Endothelial cell of umbilical vein (primary cell): ENCODE data around the gene KAT2B.

Experiments used
- CTCF ChIP-seq, 2 donors: IDR thresholded peaks; 1 replicate in 1 of 2; 2 replicates in 1 of 2; pipeline ENCODE4 v1.5.1; 2011; ENCODE audit warnings: low read length in 2 of 2, mild to moderate bottlenecking in 2 of 2, moderate library complexity in 2 of 2, control low read depth in 1 of 2, inconsistent platforms in 1 of 2, low read depth in 1 of 2; ENCODE audit not compliant: insufficient read depth in 1 of 2; ENCODE audit errors: extremely low read depth in 1 of 2
- EZH2 ChIP-seq: IDR thresholded peaks from 2 replicates; pipeline ENCODE4 v1.6.1; 2012; ENCODE audit warnings: borderline replicate concordance, low read depth, mild to moderate bottlenecking, moderate library complexity, low read length, inconsistent platforms; ENCODE audit not compliant: severe bottlenecking
- GATA2 ChIP-seq: IDR thresholded peaks from 2 replicates; pipeline ENCODE4 v1.7.0; 2011; ENCODE audit warnings: low read depth, mild to moderate bottlenecking, moderate library complexity, mixed read lengths, low read length; ENCODE audit not compliant: insufficient read length, insufficient read depth
- JUN ChIP-seq: IDR thresholded peaks from 2 replicates; pipeline ENCODE4 v1.6.1; 2011; ENCODE audit warnings: borderline replicate concordance, low read depth; ENCODE audit not compliant: insufficient read length, insufficient read depth
- MAX ChIP-seq: IDR thresholded peaks from 2 replicates; pipeline ENCODE4 v1.6.1; 2011; ENCODE audit not compliant: insufficient read depth, insufficient read length
- POLR2A ChIP-seq: IDR thresholded peaks from 2 replicates; pipeline ENCODE4 v1.6.1; 2012; ENCODE audit warnings: low read depth, mild to moderate bottlenecking, control low read depth, low read length
- POLR2AphosphoS5 ChIP-seq: IDR thresholded peaks from 2 replicates; pipeline ENCODE4 v1.6.1; 2012; ENCODE audit warnings: low read depth, mild to moderate bottlenecking, control low read depth, low read length, moderate library complexity; ENCODE audit not compliant: insufficient read depth

GRCh38 chr3:20091331-20092047 is 51.2 kb downstream of the KAT2B start:
- TF ChIP-seq CTCF (IDR thresholded peaks at IDR 0.05; ENCODE audit: extremely low read depth in 1 of 2, insufficient read depth in 1 of 2, low read depth in 1 of 2, low read length in 2 of 2) = no peak
- TF ChIP-seq POLR2A = no peak
- TF ChIP-seq EZH2 = no peak
- no peak for TF ChIP-seq POLR2AphosphoS5
- no peak for TF ChIP-seq MAX
- no peak for TF ChIP-seq GATA2
- TF ChIP-seq JUN = no peak
